SKM-1 (cell line): ENCODE results near the gene MAGEA12.
"Not testable (repeated sequence)": the region's sequence is repeated elsewhere in the genome, so short reads cannot be mapped to it uniquely, and the experiment has no call there.

Experiments used
- DNase-seq: peaks from one replicate; lab custom pipeline; 2025; ENCODE audit not compliant: unreplicated experiment; lab: John Stamatoyannopoulos, UW

The MAGEA12 gene

GRCh38 chrX:152733261-152733975 lies at the start of gene MAGEA12, which contains the start of gene CSAG1:
Gene MAGEA12, plus strand, starts transcription at chrX:152733757. Its CDS starts 2,405 bp downstream, at chrX:152736162.
Gene CSAG1, minus strand, starts transcription at chrX:152733721. Its CDS starts 1,261 bp downstream, at chrX:152732460.
- DNase-seq: no peak

DNA sequence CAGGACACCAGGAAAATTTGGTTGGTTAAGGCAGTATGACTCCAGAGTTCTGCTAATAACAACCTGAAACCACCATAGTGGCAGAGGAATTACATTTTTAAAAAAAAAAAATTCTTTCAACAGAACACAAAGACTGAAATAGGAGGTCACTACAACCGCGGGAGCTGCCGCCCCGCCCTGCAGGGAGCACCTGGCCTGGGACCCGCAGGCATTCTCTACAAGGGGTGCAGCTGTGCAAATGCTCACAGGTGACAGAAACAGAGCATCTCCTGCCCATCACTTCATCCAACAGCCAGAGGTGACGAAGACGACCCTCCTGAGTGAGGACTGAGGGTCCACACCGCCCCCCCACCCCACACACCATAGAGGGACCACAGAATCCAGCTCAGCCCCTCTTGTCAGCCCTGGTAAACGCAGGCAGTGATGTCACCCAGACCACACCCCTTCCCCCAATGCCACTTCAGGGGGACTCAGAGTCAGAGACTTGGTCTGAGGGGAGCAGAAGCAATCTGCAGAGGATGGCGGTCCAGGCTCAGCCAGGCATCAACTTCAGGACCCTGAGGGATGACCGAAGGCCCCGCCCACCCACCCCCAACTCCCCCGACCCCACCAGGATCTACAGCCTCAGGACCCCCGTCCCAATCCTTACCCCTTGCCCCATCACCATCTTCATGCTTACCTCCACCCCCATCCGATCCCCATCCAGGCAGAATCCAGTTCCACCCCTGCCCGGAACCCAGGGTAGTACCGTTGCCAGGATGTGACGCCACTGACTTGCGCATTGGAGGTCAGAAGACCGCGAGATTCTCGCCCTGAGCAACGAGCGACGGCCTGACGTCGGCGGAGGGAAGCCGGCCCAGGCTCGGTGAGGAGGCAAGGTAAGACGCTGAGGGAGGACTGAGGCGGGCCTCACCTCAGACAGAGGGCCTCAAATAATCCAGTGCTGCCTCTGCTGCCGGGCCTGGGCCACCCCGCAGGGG lies 35.3 kb upstream of the MAGEA12 start, which contains the start of gene MAGEA3:
Gene MAGEA3 (plus strand): TSS at position 843 of the 980 bp plus-strand sequence. CDS start 2,039 bp downstream, outside the sequence.
- not testable (repeated sequence) for DNase-seq

- not testable (repeated sequence) for DNase-seq
Measured at GRCh38 chrX:152700390-152700789, 33.2 kb upstream of the MAGEA12 start.

- not testable (repeated sequence) for DNase-seq
Measured at GRCh38 chrX:152706500-152706899, 27.1 kb upstream of the MAGEA12 start.

DNA sequence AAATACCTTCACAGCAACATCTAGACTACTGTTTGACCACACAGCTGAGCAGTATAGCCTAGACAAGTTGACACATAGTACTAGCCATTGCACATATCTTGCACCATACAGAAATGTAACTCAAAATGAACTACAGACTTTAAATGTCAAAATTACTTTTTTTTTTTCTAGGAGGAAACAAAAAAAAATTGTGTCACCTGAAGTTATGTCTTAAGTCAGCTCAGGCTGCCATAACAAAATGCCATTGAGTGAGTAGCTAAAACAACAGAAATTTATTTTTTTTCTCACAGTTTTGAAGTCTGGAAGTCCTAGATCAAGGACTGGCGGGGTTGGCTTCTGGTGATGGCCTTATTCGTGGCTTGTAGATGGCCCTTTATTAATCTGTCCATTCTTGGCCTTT lies 24.4 kb upstream of the MAGEA12 start, which contains the start of gene CSAG2:
Gene CSAG2 (minus strand): TSS at position 101 of the 400 bp plus-strand sequence. CDS start 161 bp downstream, outside the sequence.
- DNase-seq: not testable (repeated sequence)

DNA sequence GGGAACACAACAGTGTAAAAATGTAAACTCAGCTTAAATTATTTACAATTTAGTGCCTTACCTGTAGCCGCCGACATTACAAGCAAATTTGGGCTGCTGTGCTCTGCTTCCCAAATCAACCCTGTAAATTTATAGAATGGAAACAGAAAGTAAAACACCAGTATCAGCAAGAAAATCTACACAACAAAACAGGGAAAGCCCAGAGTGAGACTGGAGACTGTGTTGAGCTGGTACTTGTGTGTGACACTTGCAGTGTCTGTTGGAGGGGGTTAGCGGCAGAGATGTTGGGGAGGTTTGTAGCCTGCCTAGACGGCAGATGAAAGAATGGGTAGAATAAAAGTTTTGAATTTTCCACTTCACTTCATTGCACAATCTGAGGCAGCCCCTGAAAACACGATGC lies 20.4 kb upstream of the MAGEA12 start:
- DNase-seq: not testable (repeated sequence)

- not testable (repeated sequence) for DNase-seq
Measured at GRCh38 chrX:152713815-152714787, 19.5 kb upstream of the MAGEA12 start, which contains the start of gene MAGEA2B. Gene MAGEA2B, plus strand, starts transcription at chrX:152714628. Its CDS starts 2,479 bp downstream, at chrX:152717107.

DNA sequence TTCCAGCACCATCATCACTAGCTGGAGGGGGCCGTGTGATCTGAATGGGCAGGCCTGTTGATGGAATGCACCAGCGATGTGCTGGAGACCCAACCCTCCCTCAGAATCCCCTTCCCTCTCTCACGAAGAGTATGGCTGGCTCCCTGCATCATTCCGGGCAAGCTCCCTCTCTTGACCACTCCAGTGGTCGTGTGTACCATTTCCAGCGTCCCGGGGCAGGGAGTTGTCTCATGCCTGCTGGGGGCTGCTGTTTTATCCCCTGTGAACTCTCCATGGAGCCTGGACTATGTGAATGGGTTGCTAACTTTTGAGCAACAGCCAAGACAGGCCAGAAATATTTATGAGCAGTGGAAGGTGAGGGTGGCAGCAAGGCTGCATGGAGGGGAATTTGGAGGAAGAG lies 8.1 kb upstream of the MAGEA12 start:
- DNase-seq: no peak

- DNase-seq: not testable (repeated sequence)
Measured at GRCh38 chrX:152734143-152734858, 744 bp downstream of the MAGEA12 start.

GRCh38 chrX:152735101-152735500 lies 1.5 kb downstream of the MAGEA12 start:
- DNase-seq: no peak

GRCh38 chrX:152735860-152736511 lies 2.4 kb downstream of the MAGEA12 start:
- no peak for DNase-seq

DNA sequence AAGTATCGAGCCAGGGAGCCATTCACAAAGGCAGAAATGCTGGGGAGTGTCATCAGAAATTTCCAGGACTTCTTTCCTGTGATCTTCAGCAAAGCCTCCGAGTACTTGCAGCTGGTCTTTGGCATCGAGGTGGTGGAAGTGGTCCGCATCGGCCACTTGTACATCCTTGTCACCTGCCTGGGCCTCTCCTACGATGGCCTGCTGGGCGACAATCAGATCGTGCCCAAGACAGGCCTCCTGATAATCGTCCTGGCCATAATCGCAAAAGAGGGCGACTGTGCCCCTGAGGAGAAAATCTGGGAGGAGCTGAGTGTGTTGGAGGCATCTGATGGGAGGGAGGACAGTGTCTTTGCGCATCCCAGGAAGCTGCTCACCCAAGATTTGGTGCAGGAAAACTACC lies 3.0 kb downstream of the MAGEA12 start:
- DNase-seq: not testable (repeated sequence)

GRCh38 chrX:152738560-152738959 lies 5.0 kb downstream of the MAGEA12 start:
- DNase-seq: no peak

DNA sequence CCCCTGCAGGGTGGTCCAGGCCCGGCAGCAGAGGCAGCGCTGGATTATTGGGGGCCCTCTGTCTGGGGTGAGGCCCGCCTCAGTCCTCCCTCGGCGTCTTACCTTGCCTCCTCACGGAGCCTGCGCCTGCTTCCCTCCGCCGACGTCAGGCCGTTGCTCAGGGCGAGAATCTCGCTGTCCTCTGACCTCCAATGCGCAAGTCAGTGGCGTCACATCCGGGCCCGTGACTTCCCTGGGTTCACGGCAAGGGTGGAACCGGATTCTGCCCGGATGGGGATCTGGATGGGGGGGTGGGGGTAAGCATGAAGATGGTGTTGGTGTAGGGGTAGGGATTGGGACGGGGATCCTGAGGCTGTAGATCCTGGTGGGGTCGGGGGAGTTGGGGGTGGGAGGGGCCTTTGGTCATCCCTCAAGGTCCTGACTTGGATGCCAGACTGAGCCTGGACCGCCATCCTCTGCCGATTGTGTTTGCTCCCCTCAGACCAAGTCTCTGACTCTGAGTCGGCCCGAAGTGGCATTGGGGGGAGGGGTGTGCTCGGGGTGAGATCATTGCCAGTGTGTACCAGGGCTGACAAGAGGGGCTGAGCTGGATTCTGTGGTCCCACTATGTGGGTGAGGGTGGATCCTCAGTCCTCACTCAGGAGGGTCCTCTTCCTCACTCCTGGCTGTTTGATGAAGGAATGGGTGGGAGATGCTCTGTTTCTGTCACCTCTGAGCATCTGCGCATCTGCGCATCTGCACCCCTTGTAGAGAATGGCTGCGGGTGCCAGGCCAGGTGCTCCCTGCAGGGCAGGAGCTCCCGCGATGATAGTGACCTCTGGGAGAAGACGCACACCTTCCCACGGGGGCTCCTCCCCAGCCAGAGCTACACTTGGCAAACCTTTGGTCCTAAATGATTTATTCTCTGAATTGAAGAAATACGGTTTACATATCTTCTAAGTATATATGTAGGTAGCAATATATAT lies 20.4 kb downstream of the MAGEA12 start, which contains the start of gene MAGEA2:
Gene MAGEA2 (minus strand): TSS at position 157 of the 965 bp plus-strand sequence. CDS start 2,479 bp downstream, outside the sequence.
- DNase-seq: not testable (repeated sequence)

- DNase-seq: not testable (repeated sequence)
Measured at GRCh38 chrX:152754871-152755270, 21.3 kb downstream of the MAGEA12 start.

- not testable (repeated sequence) for DNase-seq
Measured at GRCh38 chrX:152758918-152759317, 25.4 kb downstream of the MAGEA12 start, which contains the start of gene CSAG3. Gene CSAG3, plus strand, starts transcription at chrX:152759218.

- not testable (repeated sequence) for DNase-seq
Measured at GRCh38 chrX:152759544-152759943, 26.0 kb downstream of the MAGEA12 start.
